K562 (cell line): ENCODE measurements around the gene FOXP4. TPM values are rescaled to one million over a fixed set of nuclear protein-coding genes. Genes with fewer than 3 reads are reported as not detected.
A peak's percentile ranks its signal among the peaks of the same experiment; 100 is the strongest.

Experiments used
- BRCA1 ChIP-seq, 2 experiments: fragments of 450-650 bp in 1 of 2; sonication (generic) in 1 of 2; formaldehyde crosslinking in 1 of 2; IDR thresholded peaks; 2 replicates each; pipeline versions ENCODE4 v1.5.0 to v1.6.1; 2017 to 2020; ENCODE audit warnings: mild to moderate bottlenecking in 1 of 2, missing genetic modification reagents in 1 of 2
- CHD2 ChIP-seq: IDR thresholded peaks from 2 replicates; pipeline ENCODE4 v1.6.1; 2011; ENCODE audit warnings: low read depth, low read length
- COPS2 ChIP-seq: fragments of 450-650 bp; conservative IDR thresholded peaks from 2 replicates; pipeline ENCODE4 v1.6.1; 2016; ENCODE audit warnings: mild to moderate bottlenecking, moderate library complexity
- HDGF ChIP-seq: fragments of 450-650 bp; IDR thresholded peaks from 2 replicates; pipeline ENCODE4 v1.6.1; 2016
- KDM5B ChIP-seq: fragments of 200-600 bp; sonication (generic); IDR thresholded peaks from 2 replicates; pipeline ENCODE4 v1.6.1; 2012; ENCODE audit warnings: low read depth, mild to moderate bottlenecking, moderate library complexity, low read length, control low read depth, inconsistent platforms; ENCODE audit not compliant: insufficient replicate concordance
- KLF16 ChIP-seq: IDR thresholded peaks from 2 replicates; pipeline ENCODE4 v1.6.1; 2016; ENCODE audit warnings: antibody characterized with exemption
- MAFF ChIP-seq: IDR thresholded peaks from 2 replicates; pipeline ENCODE4 v1.6.1; 2012; ENCODE audit warnings: low read length, improper control_type of control experiment
- MAZ ChIP-seq, 2 experiments: fragments of 450-650 bp in 1 of 2; sonication (generic) in 1 of 2; formaldehyde crosslinking; IDR thresholded peaks in 1 of 2; conservative IDR thresholded peaks in 1 of 2; 2 replicates each; pipeline versions ENCODE4 v1.4.0 to v1.5.0; 2020; ENCODE audit warnings: mild to moderate bottlenecking in 1 of 2, missing genetic modification reagents in 1 of 2
- MTF1 ChIP-seq: fragments of 250-450 bp; sonication (Bioruptor Pico); IDR thresholded peaks from 2 replicates; pipeline ENCODE4 v1.9.0; 2021; ENCODE audit warnings: moderate library complexity, mild to moderate bottlenecking, inconsistent platforms, borderline replicate concordance
- NCOA6 ChIP-seq: fragments of 450-650 bp; IDR thresholded peaks from 2 replicates; pipeline ENCODE4 v1.6.1; 2017; ENCODE audit warnings: mild to moderate bottlenecking
- NONO ChIP-seq, 2 experiments: fragments of 200-400 bp in 1 of 2; fragments of 450-650 bp in 1 of 2; formaldehyde crosslinking in 1 of 2; IDR thresholded peaks; 2 replicates each; pipeline ENCODE4 v1.6.1; 2017; ENCODE audit warnings: low read depth in 2 of 2, mild to moderate bottlenecking in 2 of 2, moderate library complexity in 2 of 2, low read length in 1 of 2
- RBM25 ChIP-seq: fragments of 200-400 bp; formaldehyde crosslinking; IDR thresholded peaks from 2 replicates; pipeline ENCODE4 v1.6.1; 2018; ENCODE audit warnings: low read length, low read depth, moderate library complexity; ENCODE audit not compliant: severe bottlenecking
- RCOR1 ChIP-seq, 2 experiments: IDR thresholded peaks; 2 replicates each; pipeline ENCODE4 v1.6.1; 2012; ENCODE audit warnings: low read depth in 2 of 2, low read length in 2 of 2, borderline replicate concordance in 1 of 2, improper control_type of control experiment in 1 of 2
- TCF3 ChIP-seq: sonication (generic); formaldehyde crosslinking; IDR thresholded peaks from 2 replicates; pipeline ENCODE4 v1.4.0; 2020; ENCODE audit warnings: mild to moderate bottlenecking, missing genetic modification reagents
- TCFL5 ChIP-seq: fragments of 250-450 bp; sonication (Bioruptor Pico); conservative IDR thresholded peaks from 2 replicates; pipeline ENCODE4 v1.6.1; 2021; ENCODE audit warnings: mild to moderate bottlenecking, moderate library complexity, matching md5 sums
- TFAM ChIP-seq: fragments of 250-450 bp; sonication (Bioruptor Pico); conservative IDR thresholded peaks from 2 replicates; pipeline ENCODE4 v1.5.0; 2021; ENCODE audit warnings: mild to moderate bottlenecking, moderate library complexity
- ZFX ChIP-seq: sonication (generic); formaldehyde crosslinking; IDR thresholded peaks from 2 replicates; pipeline ENCODE4 v1.8.0; 2022; ENCODE audit warnings: mild to moderate bottlenecking, missing genetic modification reagents, moderate library complexity
- ZNF224 ChIP-seq: sonication (generic); formaldehyde crosslinking; IDR thresholded peaks from 2 replicates; pipeline ENCODE4 v1.8.0; 2022; ENCODE audit warnings: mild to moderate bottlenecking, missing genetic modification reagents
- polyA plus RNA-seq, 8 experiments: library from polyadenylated mRNA; depleted of rRNA in 4 of 8; stranded (reverse) in 5 of 8; unstranded in 3 of 8; fragments of >200 nt; fragmentation: Nextera tagmentation in 2 of 8; fragmentation: Illumina TruSeq in 1 of 8; extraction: Ambion mirVana in 2 of 8; extraction: Trizol in 1 of 8; gene quantifications; 2 replicates each; pipeline versions ENCODE4 v1.2.1 to v1.2.3, GENCODE V29; 2011 to 2014; ENCODE audit warnings: inconsistent platforms in 1 of 8, missing spikeins in 1 of 8
- total RNA-seq, 7 experiments: library from RNA; depleted of rRNA in 6 of 7; stranded (reverse); fragments of >200 nt in 6 of 7; fragmentation: Illumina TruSeq in 2 of 7; extraction: Trizol in 2 of 7; gene quantifications; 2 replicates each; pipeline versions ENCODE4 v1.2.1 to v1.2.3, GENCODE V29; 2011 to 2021; ENCODE audit warnings: low replicate concordance in 1 of 7
- TF ChIP-seq, protein P1 (sequence below): fragments of 450-650 bp; IDR thresholded peaks from 2 replicates; pipeline ENCODE4 v1.7.1; 2018; ENCODE audit warnings: mild to moderate bottlenecking, low read depth; ENCODE audit not compliant: partially characterized antibody
- TF ChIP-seq, protein P2 (sequence below): fragments of 450-650 bp; formaldehyde crosslinking; IDR thresholded peaks from 2 replicates; pipeline ENCODE4 v1.4.0; 2022; ENCODE audit warnings: missing genetic modification characterization
- TF ChIP-seq, protein P3 (sequence below): sonication (generic); formaldehyde crosslinking; IDR thresholded peaks from 2 replicates; pipeline ENCODE4 v1.9.0; 2022; ENCODE audit warnings: mild to moderate bottlenecking, missing genetic modification reagents
- TF ChIP-seq, protein P4 (sequence below), 2 experiments: fragments of 450-650 bp in 1 of 2; sonication (generic) in 1 of 2; formaldehyde crosslinking in 1 of 2; IDR thresholded peaks in 1 of 2; conservative IDR thresholded peaks in 1 of 2; 2 replicates each; pipeline versions ENCODE4 v1.6.1 to v1.8.1; 2016 to 2023; ENCODE audit warnings: mild to moderate bottlenecking in 2 of 2, moderate library complexity in 2 of 2, inconsistent platforms in 1 of 2, missing genetic modification reagents in 1 of 2

Gene FOXP4
- total and polyA plus RNA-seq, 9 of the 15 experiments (the other 6 are each of a cell fraction or from before 2014, with no cell fraction given) = 0.11 to 29.4 (median 2.3) TPM

DNA sequence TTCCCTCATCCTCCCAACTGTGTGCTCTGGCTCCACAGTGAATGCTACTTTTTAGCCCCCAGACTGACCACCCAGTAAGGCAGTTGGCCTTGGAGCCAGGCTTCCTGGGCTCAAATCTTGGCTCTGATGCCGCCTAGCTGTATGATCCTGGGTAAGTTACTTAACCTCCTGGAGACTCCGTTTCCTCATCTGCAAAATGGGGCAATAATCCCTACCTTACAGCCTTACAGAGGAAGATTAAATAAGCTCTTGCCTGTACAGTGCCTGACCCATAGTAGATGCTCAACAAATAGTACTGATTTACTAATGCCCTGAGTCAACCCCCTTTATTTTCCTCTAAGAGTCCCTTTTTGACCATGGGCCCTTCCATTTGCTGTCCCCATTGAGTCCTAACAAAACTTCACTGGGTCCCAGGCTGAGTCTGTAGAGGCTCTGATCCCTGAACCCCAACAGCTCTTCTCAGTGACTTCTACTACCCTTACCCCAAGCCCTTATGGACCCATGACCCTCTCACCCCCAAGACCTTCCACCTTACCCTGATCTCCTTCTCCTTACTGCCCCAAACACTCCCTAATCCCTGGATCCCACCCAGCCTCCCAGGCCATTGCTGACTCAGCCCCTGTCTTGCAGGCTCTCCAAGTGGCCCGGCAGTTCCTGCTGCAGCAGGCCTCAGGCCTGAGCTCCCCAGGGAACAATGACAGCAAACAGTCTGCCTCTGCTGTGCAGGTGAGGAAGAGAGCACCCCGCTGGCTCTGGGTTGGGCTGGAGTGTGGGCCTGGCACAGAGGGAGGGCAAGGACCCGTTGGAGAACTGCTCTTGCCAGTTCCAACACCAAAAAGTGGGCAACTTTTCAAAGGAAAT is 31.4 kb downstream of the FOXP4 start (continued):
- TF ChIP-seq TCFL5 (CRISPR knock-in tag) (no peak), NCOA6 (no peak), TFAM (CRISPR knock-in tag) (no peak), MAZ (CRISPR knock-in tag; conservative IDR thresholded peaks at IDR 0.05 in 1 of 2, IDR thresholded peaks at IDR 0.05 in 1 of 2) (no peak), MTF1 (CRISPR knock-in tag) (no peak), RBM25 (peak; percentile 84), ZNF224 (CRISPR knock-in tag) (no peak), CHD2 (no peak), COPS2 (no peak), RCOR1 (IDR thresholded peaks at IDR 0.05; ENCODE audit: borderline replicate concordance in 1 of 2, low read depth in 2 of 2, low read length in 2 of 2) (peak in 1 of 2 experiments; percentile 65; a peak in 1 of 4 replicates), HDGF (0 out of 2 replicates have a peak, but pooled peaks have one; percentile 4), ZFX (CRISPR knock-in tag) (peak; percentile 78), BRCA1 (IDR thresholded peaks at IDR 0.05) (no peak), BRCA1 (CRISPR knock-in tag; IDR thresholded peaks at IDR 0.05) (no peak), KLF16 (no peak), NONO (IDR thresholded peaks at IDR 0.05; ENCODE audit: low read depth in 2 of 2, low read length in 1 of 2) (peak in 1 of 2 experiments; percentile 36; a peak in 1 of 4 replicates), MAFF (0 out of 2 replicates have a peak, but pooled peaks have one; percentile 5), TCF3 (0 out of 2 replicates have a peak, but pooled peaks have one; percentile 2), KDM5B (peak; percentile 44)
- TF ChIP-seq, protein P1, sequence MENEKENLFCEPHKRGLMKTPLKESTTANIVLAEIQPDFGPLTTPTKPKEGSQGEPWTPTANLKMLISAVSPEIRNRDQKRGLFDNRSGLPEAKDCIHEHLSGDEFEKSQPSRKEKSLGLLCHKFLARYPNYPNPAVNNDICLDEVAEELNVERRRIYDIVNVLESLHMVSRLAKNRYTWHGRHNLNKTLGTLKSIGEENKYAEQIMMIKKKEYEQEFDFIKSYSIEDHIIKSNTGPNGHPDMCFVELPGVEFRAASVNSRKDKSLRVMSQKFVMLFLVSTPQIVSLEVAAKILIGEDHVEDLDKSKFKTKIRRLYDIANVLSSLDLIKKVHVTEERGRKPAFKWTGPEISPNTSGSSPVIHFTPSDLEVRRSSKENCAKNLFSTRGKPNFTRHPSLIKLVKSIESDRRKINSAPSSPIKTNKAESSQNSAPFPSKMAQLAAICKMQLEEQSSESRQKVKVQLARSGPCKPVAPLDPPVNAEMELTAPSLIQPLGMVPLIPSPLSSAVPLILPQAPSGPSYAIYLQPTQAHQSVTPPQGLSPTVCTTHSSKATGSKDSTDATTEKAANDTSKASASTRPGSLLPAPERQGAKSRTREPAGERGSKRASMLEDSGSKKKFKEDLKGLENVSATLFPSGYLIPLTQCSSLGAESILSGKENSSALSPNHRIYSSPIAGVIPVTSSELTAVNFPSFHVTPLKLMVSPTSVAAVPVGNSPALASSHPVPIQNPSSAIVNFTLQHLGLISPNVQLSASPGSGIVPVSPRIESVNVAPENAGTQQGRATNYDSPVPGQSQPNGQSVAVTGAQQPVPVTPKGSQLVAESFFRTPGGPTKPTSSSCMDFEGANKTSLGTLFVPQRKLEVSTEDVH = no peak
- TF ChIP-seq, protein P2, sequence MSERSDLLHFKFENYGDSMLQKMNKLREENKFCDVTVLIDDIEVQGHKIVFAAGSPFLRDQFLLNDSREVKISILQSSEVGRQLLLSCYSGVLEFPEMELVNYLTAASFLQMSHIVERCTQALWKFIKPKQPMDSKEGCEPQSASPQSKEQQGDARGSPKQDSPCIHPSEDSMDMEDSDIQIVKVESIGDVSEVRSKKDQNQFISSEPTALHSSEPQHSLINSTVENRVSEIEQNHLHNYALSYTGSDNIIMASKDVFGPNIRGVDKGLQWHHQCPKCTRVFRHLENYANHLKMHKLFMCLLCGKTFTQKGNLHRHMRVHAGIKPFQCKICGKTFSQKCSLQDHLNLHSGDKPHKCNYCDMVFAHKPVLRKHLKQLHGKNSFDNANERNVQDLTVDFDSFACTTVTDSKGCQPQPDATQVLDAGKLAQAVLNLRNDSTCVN (CRISPR knock-in tag) = no peak
- TF ChIP-seq, protein P3, sequence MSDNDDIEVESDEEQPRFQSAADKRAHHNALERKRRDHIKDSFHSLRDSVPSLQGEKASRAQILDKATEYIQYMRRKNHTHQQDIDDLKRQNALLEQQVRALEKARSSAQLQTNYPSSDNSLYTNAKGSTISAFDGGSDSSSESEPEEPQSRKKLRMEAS (CRISPR knock-in tag) = 0 out of 2 replicates have a peak, but pooled peaks have one; percentile 3
- TF ChIP-seq, protein P4, sequence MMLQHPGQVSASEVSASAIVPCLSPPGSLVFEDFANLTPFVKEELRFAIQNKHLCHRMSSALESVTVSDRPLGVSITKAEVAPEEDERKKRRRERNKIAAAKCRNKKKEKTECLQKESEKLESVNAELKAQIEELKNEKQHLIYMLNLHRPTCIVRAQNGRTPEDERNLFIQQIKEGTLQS (IDR thresholded peaks at IDR 0.05) = 0 out of 2 replicates have a peak, but pooled peaks have one; percentile 7
- TF ChIP-seq, protein P4 (CRISPR knock-in tag; conservative IDR thresholded peaks at IDR 0.05) = no peak
